Activated T-cell treated with anti-CD3 and anti-CD28 coated beads for 4 hours (primary cell): ENCODE measurements around the gene ARHGAP22.
"Not testable (repeated sequence)": the region's sequence is repeated elsewhere in the genome, so short reads cannot be mapped to it uniquely, and the experiment has no call there.

Source experiments
- DNase-seq: peaks from one replicate; pipeline ENCODE4 v3.0.0-alpha.2; 2020

ARHGAP22 gene

DNA sequence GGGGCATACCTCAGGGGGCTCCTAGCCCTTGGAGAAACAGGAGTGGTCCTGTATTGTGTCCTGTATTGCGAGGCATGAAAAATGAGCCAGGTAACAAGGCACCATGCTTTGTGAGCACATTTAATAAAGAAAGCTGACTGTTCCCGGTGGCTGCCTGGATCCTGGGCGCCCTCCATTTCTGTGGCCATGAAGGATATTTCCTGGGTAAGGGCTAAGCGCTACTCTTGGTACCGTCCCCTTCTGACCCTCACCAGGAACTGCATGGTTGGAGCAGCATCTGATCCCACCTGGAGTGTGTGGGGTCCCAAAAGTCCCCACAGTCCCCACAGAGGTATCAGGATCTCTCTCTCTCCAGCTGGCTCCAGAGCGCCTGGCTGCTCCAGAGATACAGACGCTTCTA lies 158.9 kb downstream of the ARHGAP22 start:
- DNase-seq = no peak

DNA sequence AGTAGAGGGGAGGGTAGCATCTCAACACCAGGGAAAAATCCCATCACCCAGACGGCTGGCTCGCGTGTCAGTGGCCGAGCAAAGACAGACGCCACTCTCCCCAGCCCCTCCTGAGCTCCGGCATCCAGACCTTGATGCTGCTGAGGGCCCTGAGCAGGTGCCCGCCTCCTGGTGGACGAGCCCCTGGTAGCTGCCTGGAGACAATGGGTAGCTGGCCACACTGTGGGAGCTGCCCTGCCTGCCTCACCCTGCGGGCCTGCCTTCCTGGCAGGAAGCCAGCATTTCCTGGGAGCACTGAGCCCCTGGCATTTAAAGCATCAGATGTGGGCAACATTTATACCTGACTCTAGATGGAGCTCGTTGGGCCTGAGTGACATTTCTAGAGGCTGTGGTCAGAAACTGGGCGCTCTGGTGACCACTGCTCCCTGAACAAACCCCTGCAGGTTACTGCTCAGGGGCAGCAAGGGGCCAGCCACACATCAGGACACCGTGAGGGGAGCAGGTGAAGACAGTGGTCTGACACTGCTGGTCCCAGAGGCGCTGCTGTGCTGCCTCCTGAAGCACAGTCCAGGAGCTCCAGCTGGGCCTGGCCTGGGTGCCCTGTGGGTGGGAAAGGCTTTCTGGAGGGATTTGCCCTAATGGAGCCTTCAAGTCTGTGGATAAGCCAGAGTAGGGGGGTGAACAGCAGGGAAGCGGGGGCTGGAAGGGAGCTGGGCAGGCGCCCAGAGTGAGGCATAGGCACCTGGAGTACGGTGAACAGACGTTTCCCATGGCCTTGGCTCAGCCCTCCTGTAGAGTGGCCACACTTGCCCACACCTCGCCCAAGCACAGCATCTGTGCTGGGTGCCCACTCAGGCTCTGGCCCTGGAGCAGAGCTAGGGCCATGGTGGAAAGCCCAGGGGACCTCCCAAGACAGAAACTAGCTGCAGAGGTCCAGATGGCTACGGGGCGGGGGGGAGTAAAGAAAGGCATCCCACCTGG lies 159.7 kb downstream of the ARHGAP22 start:
- DNase-seq = no peak

DNA sequence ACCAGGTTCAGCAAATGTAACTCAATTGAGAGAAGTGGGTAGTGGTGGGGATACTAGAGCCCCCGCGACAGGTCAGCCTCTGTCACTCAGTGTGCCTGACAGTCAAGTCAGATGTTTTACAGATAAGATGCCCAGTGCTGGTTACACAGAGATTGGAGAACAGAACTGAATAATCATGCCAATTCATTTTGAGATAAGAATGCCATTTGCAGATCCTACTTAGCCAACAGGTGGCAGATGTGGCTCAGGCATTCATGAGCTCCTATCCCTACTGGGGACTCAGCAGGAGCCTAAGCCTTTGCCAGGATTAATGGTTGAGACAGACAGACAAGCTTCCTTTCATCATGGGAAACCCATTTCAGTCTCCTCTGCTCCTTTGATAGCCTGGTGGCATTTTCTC lies 160.6 kb downstream of the ARHGAP22 start:
- DNase-seq = no peak

DNA sequence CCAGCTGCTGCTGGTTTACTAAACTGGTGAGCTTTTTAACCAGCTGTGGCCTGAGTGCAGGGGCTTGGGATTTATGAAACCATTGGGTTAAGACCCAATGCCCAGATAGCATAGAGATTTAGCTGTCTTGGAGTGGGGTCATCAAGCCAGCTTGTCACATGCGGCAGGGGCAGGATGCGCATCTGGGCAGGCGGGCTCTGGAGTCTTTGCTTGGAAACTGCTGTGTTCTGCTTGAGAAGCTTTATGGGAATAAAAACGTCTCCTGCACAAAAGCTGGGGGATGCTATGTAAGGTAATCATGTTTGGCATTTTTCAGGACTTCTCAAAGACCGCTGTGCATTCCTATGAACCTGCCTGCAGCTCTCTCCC lies 162.1 kb downstream of the ARHGAP22 start:
- no peak for DNase-seq

DNA sequence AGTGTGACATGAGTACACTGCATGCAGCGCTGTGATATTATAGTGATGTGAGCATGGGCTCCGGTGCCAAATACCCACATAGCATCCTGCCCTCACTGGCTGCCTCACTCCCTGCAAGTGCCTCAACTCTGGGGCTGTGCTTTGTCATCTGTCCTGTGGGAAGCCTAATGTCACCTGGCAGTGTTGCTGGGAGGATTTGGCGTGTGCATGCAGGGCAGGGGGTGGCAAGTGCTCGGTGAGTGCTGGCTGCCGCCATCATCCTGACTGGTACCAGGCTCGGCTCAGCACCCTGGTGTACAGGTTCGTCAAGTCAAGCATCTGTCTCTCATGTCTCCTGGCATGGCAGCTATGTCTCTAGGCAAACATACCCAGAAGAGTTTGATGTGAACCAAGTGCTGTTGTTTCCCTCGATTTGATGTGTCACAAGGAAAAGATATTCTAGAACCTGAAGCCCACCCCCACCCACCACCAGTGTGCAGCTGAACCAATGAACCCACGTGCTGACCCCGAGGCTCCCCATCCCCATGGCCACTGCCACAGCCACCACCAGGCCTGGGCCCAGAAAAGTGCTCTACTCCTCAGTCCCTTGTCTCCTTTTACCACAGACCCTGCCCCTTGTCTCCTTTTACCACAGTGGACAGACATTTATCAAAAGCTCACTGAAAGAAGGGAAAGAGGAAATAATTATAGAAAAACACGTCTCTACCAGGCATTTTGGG lies 162.6 kb downstream of the ARHGAP22 start:
- DNase-seq = no peak

DNA sequence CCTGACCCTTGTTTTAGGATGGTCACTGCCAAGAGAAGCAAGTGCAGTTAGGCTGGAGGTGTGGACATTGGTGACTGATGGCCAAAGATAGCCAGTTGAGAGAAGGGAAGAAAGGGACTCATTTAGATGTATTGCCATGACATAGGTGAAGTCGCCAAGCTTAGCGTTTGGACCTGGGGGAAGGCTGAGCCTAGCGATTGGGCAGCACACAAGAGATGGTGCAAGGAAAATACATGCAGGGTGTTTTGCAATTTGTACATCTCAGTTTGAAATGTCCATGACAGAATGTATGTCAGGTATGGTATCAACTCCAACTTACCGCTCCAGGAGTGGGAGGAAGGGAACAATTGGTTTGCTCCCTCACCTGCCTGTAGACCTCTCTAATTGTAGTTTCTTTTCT lies 164.1 kb downstream of the ARHGAP22 start:
- no peak for DNase-seq

DNA sequence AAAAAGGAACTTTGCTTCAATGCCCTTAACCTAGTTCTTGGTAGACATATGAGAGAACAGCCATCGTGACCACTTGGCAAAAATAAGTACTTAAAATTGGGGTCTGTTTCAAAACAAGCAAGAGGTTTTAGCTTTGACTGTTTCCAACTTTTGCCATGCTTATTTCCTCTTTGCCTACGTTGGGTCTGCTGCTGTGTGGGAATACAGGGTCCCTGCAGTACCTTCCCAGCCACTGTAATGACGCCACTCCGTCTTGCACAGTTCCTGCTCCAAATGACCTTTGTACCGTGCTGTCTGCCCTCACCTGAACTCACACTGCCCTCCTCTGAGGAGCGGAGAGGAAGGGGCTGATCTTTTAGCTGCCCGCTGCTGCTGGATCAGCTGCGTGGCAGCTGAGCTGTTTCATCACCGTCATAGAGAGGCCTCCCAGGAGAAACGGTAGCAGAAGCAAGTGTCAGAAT lies 165.3 kb downstream of the ARHGAP22 start:
- no peak for DNase-seq

DNA sequence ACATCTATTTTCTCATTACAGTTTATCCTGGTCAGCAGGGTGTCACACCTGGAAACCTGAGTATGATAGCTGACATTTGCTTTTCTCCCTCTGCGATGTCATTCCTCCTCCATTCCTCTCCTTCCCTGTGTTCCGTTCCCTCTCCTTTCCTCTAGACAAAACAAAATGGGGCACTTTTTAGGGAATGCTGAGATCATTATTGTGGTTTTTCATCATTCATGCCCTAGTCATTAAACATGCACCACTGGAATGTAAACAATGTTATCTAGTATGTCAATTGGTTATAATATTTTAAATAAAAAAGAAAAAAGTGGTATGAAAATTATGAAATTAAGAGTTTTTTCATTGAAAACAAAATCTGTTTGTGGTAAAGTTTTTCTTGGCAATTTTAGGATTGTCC lies 165.8 kb downstream of the ARHGAP22 start:
- no peak for DNase-seq

DNA sequence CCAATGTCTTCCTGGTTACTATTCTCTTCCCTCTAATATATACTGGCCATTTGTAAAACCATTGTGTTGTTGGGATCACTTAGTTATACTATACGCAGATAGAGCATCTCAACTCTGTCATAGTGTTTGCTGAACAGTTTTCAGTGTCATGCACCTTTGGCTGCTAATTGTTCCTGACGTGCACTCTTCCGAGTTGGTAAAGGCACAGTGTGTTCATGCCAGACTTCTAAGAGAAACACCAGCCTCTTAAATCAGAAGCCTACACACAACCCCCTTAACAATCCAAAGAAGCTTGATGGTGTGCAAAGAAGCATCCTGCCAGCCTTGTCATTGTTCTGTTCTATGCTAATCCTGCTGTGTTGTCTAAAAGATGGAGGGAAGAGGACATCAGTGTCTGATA lies 167.3 kb downstream of the ARHGAP22 start:
- no peak for DNase-seq

DNA sequence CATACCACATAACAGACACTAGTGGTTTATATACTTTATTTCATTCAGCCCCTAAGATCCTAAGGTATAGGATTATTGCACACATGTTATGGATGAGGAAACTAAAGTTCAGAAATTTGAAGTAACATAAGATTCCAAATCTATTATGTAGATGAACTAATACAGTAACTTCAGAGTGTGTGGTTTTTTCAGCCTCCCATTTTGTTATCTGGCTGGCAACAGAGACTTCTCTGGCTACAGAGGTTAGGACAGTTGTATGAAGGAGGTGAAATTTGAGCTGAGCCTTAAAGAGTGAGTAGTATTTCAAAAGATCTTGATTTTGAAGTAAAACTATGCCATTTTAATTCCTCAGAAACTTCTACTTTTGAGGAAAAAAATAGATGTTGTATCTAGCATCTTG lies 173.0 kb downstream of the ARHGAP22 start:
- no peak for DNase-seq

DNA sequence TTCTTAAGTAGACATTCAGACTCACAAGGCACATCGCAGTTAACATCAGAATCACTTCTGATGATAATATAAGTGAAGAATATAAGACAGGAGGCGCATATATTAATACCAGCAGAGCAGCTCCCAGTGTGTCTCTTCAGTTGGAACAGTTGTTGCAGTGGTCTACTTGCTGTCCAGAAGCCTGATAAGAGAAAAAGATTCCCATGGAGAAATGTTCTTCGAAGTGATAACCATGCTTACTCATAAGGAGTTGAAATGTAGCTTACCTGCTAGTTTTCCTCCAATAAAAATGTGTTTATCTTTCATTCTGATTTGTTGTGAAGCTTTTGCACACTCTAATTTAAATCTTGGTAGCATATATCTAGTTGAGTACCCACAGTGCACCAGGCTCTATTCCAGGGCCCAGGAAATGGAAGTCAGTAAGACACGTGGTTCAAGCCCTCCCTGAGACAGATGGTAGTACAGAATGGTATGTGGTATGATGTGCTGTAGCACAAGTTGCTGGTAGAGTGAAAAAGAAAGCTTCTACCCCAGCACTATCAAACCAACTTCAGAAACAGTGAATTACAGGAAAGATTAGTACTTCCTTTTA lies 174.4 kb downstream of the ARHGAP22 start:
- no peak for DNase-seq

DNA sequence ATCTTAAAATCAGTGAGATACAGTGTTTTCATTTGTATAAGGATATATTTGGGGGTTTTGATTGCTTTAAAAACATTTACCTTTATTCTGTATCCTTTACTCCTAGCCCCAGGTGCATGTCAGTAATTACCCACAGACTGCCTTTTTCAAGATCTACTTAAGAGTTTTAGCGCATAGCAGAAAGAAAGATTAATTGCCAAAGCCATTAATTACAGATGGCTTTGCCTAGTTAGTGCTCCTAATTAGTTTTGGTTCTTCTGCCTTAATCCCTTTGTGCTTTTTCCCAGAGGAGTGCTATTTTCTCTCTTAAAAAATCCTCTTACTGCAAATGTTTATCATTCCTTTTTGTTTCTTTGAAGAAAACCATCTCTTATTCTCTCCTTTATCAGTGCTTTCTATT lies 175.6 kb downstream of the ARHGAP22 start:
- DNase-seq = no peak

DNA sequence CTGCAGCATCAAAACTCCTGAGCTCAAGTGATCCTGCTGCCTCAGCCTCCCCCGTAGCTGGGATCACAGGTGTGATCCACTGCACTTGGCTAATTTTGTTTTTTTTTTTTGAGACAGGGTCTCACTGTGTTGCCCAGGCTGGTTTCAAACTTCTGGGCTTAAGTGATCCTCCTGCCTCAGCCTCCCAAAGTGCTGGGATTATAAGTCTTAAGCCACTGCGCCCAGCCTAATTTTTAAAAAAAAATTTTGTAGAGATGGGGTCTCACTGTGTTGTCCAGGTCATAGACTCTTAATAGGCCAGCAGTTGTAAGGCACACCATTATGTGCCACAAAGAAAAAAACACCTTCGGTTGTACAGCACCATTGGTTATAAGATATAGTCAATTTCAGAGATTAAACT lies 176.0 kb downstream of the ARHGAP22 start:
- no peak for DNase-seq

DNA sequence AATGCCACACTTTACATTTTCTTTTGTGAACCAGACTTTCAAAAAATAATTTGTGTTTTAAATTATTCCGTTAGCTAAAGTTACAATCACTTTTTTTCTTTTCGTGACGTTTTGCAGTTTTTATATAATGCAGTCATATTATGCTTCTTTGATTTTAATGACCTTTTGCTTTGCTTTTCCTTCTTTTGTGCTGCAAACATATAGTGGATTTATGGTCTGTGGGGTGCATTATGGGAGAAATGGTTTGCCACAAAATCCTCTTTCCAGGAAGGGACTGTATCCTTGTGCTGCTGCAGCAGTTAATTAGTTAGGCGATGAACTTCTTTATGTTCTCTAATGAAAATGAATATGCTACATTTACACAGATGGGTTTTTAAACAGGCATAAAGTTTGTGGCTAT lies 181.0 kb downstream of the ARHGAP22 start:
- no peak for DNase-seq

DNA sequence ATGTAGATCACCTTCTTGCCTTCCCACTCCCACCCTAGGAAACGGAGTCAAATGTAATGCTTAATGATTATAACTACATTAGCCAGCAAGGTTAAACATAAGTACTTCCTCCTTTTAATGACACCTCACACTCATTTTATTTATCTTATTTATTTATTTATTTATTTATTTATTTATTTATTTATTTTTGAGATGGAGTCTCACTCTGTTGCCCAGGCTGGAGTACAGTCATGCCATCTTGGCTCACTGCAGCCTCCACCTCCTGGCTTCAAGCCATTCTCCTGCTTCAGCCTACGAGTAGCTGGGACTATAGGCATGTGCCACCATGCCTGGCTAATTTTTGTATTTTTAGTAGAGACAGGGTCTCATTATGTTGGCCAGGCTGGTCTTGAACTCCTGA lies 183.0 kb downstream of the ARHGAP22 start:
- not testable (repeated sequence) for DNase-seq

DNA sequence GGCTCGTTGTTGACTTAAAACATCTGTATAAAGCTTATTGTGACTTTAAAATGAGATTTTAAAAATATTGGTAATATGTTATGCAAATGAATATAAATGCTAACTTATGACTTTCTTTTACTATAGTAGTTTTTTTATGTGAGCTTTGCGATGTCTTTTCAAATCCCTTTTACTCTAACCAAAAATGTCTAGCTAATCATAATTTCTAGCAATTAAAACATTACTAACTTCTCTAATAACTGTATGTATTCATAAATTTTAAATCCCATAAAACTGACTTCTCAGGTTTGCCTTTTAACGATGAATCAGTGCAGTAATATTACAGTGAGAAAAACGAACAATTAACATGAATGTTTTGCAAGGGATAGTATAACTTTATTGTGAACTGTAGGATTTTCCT lies 185.2 kb downstream of the ARHGAP22 start:
- DNase-seq = no peak

DNA sequence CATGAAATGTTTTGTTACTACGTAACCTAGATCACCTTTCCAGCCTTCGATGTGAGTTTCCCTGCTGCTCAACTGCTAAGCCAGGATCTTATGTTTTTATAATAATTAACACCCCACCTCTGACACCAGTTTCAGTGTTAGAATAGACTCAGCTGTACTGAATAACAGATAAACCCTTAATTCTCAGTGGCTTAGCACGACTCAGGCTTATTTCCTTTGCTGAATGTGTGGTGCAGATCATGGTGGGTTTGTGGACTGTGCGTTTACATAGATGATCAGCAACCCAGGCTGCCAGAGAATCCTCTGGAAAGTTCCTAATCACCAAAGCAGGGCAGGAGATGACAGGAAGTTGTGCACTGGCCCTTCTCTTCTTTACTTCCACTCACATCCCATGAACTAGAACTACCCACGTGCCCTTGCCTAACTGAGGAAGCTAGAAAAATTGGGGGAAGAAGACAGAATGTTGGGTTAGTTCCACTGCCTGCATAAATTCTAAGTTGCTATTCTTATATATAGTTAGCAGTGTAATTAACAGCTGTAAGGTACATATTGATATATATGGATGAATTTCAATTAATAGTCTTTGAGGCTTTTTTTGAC lies 186.6 kb downstream of the ARHGAP22 start:
- no peak for DNase-seq

DNA sequence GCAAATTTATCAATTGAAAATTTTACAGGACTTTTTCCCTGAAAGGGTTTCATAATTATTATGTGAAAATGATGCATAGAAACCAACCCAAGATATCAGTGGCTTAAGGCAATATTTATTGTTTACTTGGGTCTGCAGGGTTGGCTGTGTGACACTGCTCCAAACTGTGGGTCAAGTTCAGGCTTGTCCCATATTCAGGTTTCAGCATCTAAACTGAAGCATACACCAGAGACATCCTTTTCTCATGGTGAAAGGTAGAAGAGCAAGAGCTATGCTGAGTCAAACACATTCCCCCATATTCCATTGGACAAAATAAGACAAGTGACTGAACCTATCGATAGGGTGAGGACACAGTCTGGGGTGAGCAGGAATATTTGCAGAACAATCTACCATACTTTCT lies 187.5 kb downstream of the ARHGAP22 start:
- no peak for DNase-seq

DNA sequence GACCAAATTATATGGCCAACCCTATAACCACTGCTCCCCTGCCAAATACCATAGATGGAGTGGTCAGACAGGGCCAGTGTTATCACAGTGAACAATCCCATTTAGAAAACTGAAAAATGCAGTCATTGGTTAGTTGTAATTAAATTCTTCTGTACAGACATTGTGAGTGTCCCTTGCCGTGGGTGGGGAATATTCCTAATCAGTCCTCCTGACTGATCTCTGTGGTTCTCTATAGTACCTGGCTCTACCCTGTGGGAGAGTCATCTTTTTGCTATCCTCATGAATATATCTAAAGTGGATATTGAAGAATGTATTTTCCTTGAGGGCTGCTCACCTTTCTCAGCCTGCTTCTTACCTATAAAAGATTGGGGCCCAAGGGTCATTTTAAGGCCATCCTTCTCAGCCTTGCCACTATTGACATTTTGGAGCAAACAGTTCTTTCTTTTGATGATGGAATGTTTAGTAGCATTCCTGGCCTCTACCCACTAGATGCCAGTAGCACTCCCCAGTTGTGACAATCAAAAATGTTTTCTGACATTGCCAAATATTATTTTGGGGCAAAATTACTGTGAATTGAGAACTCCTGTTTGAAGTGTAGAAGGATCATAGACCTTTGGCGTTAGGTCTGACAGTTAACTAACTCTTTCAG lies 188.2 kb downstream of the ARHGAP22 start:
- no peak for DNase-seq

DNA sequence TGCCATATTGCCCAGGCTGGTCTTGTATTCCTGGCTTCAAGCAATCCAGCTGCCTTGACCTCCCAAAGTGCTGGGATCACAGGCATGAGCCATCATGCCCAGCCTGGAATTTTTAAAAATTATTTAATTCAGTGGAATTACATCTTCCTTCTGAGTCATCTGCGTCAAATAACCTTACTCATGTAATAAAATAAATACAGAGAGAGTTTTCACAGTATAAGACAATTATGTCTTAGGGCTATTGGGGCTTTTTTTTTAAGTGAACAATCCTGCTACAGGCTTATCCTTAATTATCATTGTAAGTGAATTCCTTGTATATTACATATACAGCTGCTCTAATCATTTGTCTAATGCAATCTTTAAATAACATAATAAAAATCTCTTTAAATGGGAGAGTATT lies 190.1 kb downstream of the ARHGAP22 start:
- no peak for DNase-seq

DNA sequence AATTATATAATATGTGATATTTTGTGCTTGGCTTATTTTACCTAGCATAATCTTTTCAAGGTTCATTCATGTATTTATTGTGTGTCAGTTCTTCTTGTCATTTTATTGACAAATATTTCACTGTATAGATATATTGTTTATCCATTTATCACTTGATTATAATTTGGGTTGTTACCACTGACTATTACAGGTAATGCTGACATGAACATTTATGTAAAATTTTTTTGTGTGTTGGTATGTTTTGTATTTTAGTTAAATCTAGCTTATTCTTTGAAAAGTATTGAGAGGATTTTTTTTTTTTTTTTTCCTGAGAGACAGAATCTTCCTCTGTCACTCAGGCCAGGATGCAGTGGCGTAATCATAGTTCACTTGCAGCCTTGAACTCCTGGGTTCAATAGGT lies 190.7 kb downstream of the ARHGAP22 start:
- DNase-seq = no peak

DNA sequence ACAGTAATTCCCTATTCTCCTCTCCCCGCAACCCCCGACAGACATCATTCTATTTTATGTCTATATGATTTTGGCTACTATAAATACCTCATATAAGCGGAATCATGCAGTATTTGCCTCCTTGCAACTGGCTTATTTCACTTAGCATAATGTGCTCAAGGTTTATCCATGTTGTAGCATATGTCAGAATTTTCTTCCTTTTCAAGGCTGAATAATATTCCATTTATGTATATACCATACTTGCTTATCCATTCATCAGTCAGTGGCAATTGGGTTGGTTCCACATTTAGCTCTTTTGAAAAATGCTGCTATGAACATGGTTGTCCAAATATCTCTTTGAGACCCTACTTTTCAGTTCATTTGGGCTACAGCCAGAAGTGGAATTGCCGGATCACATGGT lies 191.9 kb downstream of the ARHGAP22 start:
- DNase-seq = no peak

DNA sequence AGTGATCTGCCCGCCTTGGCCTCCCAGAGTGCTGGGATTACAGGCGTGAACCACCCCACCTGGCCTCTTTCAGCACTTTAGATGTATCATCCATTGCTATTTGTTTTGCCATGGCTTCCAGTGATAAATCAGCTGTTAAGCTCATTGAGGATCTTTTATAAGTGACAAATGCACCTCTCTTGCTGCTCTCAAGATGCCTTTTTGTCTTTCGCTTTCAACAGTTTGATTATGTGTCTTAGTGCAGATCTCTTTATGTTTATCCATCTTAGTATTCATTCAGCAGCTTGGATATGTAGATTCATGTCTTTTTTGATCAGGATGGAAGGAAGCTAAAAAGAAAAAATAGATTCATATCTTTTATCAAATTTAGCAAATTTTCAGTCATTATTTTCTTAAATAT lies 192.8 kb downstream of the ARHGAP22 start:
- no peak for DNase-seq
